Hematopoietic multipotent progenitor cell treated with erythropoietin and hydrocortisone succinate and interleukin-3 and kit ligand, for 4 days (in vitro differentiated cells): ENCODE data around the gene PITX1.

Source experiments
- DNase-seq: peaks from one replicate; pipeline ENCODE4 v3.0.0-alpha.2; 2015

PITX1 gene

GRCh38 chr5:135061001-135061400 is 27.0 kb upstream of the PITX1 start:
- DNase-seq = no peak

GRCh38 chr5:135060021-135060420 is 26.0 kb upstream of the PITX1 start:
- DNase-seq = no peak

GRCh38 chr5:135059000-135059923 is 25.2 kb upstream of the PITX1 start:
- no peak for DNase-seq

GRCh38 chr5:135058331-135058732 is 24.3 kb upstream of the PITX1 start:
- DNase-seq = no peak

GRCh38 chr5:135057233-135057632 is 23.2 kb upstream of the PITX1 start:
- DNase-seq = no peak

- DNase-seq = no peak
These were observed 22.4 kb upstream of the PITX1 start for GRCh38 chr5:135056316-135057030.

- DNase-seq = no peak
These were observed 21.4 kb upstream of the PITX1 start for GRCh38 chr5:135055396-135055795.

- no peak for DNase-seq
These were observed 20.5 kb upstream of the PITX1 start for GRCh38 chr5:135054546-135054945.

- DNase-seq = no peak
These were observed 20.0 kb upstream of the PITX1 start for GRCh38 chr5:135053989-135054388.

- peak; percentile 47 for DNase-seq
These were observed 19.2 kb upstream of the PITX1 start for GRCh38 chr5:135053278-135053677.

- DNase-seq = no peak
These were observed 18.6 kb upstream of the PITX1 start for GRCh38 chr5:135052511-135053145.

GRCh38 chr5:135051872-135052271 is 17.8 kb upstream of the PITX1 start:
- no peak for DNase-seq

GRCh38 chr5:135051399-135051798 is 17.4 kb upstream of the PITX1 start:
- DNase-seq = no peak

GRCh38 chr5:135050244-135050767 is 16.3 kb upstream of the PITX1 start:
- DNase-seq = no peak

- DNase-seq = no peak
These were observed 14.9 kb upstream of the PITX1 start for GRCh38 chr5:135048930-135049329.

GRCh38 chr5:135048286-135048685 is 14.3 kb upstream of the PITX1 start:
- no peak for DNase-seq

- DNase-seq = no peak
These were observed 13.3 kb upstream of the PITX1 start for GRCh38 chr5:135047347-135047695.

GRCh38 chr5:135046661-135047346 is 12.8 kb upstream of the PITX1 start:
- DNase-seq = no peak

- DNase-seq = no peak
These were observed 11.5 kb upstream of the PITX1 start for GRCh38 chr5:135045488-135045887.

GRCh38 chr5:135042595-135042994 is 8.6 kb upstream of the PITX1 start:
- no peak for DNase-seq

GRCh38 chr5:135041726-135042125 is 7.7 kb upstream of the PITX1 start:
- DNase-seq = no peak

- DNase-seq = no peak
These were observed 7.1 kb upstream of the PITX1 start for GRCh38 chr5:135041145-135041587.
